GM12874 (cell line): ENCODE measurements around the gene PARD3.

Experiments used
- TF ChIP-seq, protein P1 (sequence below): IDR thresholded peaks from 2 replicates; pipeline ENCODE4 v1.5.1; 2011; ENCODE audit warnings: low read depth, mild to moderate bottlenecking, control low read depth, low read length, moderate library complexity; ENCODE audit not compliant: insufficient read depth

The PARD3 gene

DNA sequence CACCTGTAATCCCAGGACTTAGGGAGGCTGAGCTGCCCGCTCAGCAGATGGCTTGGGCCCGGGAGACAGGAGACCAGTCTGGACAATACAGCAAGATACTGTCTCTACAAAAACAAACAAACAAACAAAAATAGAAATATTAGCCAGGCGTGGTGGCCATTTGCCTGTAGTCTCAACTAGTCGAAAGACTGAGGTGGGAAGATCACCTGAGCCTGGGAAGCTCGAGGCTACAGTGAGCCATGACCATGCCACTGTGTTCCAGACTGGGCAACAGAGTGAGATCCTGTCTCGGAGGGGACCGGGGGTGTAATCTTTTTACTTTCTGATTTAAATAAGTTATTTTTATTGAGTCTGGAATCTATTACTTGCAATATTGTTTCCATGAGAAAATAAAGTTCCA, 274.6 kb downstream of the PARD3 start:
- TF ChIP-seq, protein P1, sequence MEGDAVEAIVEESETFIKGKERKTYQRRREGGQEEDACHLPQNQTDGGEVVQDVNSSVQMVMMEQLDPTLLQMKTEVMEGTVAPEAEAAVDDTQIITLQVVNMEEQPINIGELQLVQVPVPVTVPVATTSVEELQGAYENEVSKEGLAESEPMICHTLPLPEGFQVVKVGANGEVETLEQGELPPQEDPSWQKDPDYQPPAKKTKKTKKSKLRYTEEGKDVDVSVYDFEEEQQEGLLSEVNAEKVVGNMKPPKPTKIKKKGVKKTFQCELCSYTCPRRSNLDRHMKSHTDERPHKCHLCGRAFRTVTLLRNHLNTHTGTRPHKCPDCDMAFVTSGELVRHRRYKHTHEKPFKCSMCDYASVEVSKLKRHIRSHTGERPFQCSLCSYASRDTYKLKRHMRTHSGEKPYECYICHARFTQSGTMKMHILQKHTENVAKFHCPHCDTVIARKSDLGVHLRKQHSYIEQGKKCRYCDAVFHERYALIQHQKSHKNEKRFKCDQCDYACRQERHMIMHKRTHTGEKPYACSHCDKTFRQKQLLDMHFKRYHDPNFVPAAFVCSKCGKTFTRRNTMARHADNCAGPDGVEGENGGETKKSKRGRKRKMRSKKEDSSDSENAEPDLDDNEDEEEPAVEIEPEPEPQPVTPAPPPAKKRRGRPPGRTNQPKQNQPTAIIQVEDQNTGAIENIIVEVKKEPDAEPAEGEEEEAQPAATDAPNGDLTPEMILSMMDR, result no peak

- TF ChIP-seq, protein P1, result no peak
Observed at GRCh38 chr10:34539533-34540315, 275.4 kb downstream of the PARD3 start.

DNA sequence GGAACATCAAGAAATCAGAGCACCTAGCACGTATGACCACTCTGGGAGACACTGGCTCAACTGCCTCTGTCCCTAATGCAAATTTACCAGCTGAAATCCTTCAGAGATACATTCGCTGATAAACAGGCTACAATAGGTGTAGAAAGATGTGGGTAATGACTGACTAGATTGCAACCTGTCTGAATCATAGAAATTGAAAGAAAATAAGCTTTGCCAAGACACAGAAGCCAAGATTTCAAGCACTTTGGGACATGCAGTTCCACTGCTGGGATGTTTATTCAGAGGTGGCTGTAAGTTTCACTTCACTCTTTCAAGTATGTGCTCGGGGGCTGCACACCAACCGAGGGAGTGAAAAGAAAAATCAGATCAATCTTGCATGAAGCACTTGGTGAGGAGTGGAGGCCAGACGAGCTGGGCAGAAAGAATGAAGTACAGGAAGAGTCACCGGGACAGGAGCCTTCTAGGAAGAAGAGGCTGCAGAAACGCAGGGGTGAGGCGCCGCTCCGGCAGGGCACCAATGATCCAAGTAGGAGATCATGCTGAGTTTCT, 276.7 kb downstream of the PARD3 start:
- TF ChIP-seq, protein P1, result no peak

- TF ChIP-seq, protein P1, result no peak
Observed at GRCh38 chr10:34537629-34538231, 277.4 kb downstream of the PARD3 start.

GRCh38 chr10:34535872-34536271, 279.2 kb downstream of the PARD3 start:
- TF ChIP-seq, protein P1, result no peak

GRCh38 chr10:34530778-34531177, 284.3 kb downstream of the PARD3 start:
- TF ChIP-seq, protein P1, result no peak

- TF ChIP-seq, protein P1, result no peak
Observed at GRCh38 chr10:34528320-34528719, 286.8 kb downstream of the PARD3 start.
